ENCODE measurements around the gene KANK3. TPM values are rescaled to one million over a fixed set of nuclear protein-coding genes. Genes with fewer than 3 reads are reported as not detected.
"Not testable (repeated sequence)": the region's sequence is repeated elsewhere in the genome, so short reads cannot be mapped to it uniquely, and the experiment has no call there.

The KANK3 gene
- total RNA-seq, 2 donors from 2014 or later = 11.0 to 22.5 TPM

GRCh38 chr19:8324186-8325050, 18.6 kb downstream of the KANK3 start:
- intact Hi-C loops (cut with DNase I) = no loop called here
- no peak for DNase-seq (ENCODE audit: low spot score)

GRCh38 chr19:8323781-8324185, 19.3 kb downstream of the KANK3 start:
- intact Hi-C loops (cut with DNase I) = no loop called here
- no peak for DNase-seq (ENCODE audit: low spot score)

- intact Hi-C loops (cut with DNase I) = no loop called here
- DNase-seq (ENCODE audit: low spot score) = no peak
Observed at GRCh38 chr19:8322638-8322997, 20.4 kb downstream of the KANK3 start.

GRCh38 chr19:8321986-8322637, 20.9 kb downstream of the KANK3 start:
- no peak for DNase-seq (ENCODE audit: low spot score)
- intact Hi-C loops (cut with DNase I) = no loop called here

- peak; percentile 99 for DNase-seq (ENCODE audit: low spot score)
- intact Hi-C loops (cut with DNase I) = no loop called here
Observed at GRCh38 chr19:8321067-8321985, 21.7 kb downstream of the KANK3 start, which contains the start of the genes NDUFA7 and RPS28. Gene NDUFA7 (minus strand): TSS chr19:8321375. CDS start chr19:8321358, 17 bp downstream. Gene RPS28 (plus strand): TSS chr19:8321496. CDS start chr19:8321531, 35 bp downstream.

- intact Hi-C loops (cut with DNase I) = no loop called here
- no peak for DNase-seq (ENCODE audit: low spot score)
Observed at GRCh38 chr19:8320564-8321066, 22.4 kb downstream of the KANK3 start.

GRCh38 chr19:8319807-8320520, 23.1 kb downstream of the KANK3 start:
- no peak for DNase-seq (ENCODE audit: low spot score)
- intact Hi-C loops (cut with DNase I) = no loop called here

GRCh38 chr19:8318835-8319234, 24.2 kb downstream of the KANK3 start:
- intact Hi-C loops (cut with DNase I); DNase-seq (ENCODE audit: low spot score): not testable (repeated sequence)

GRCh38 chr19:8316351-8317125, 26.5 kb downstream of the KANK3 start:
- intact Hi-C loops (cut with DNase I) = no loop called here
- no peak for DNase-seq (ENCODE audit: low spot score)

GRCh38 chr19:8314981-8315640, 28.0 kb downstream of the KANK3 start:
- DNase-seq (ENCODE audit: low spot score); intact Hi-C loops (cut with DNase I): not testable (repeated sequence)

- intact Hi-C loops (cut with DNase I) = no loop called here
- peak; percentile 75 for DNase-seq (ENCODE audit: low spot score)
Observed at GRCh38 chr19:8311461-8312260, 31.4 kb downstream of the KANK3 start.

GRCh38 chr19:8310342-8311055, 32.6 kb downstream of the KANK3 start:
- DNase-seq (ENCODE audit: low spot score) = peak; percentile 46
- intact Hi-C loops (cut with DNase I) = no loop called here

- peak; percentile 52 for DNase-seq (ENCODE audit: low spot score)
- intact Hi-C loops (cut with DNase I) = no loop called here
Observed at GRCh38 chr19:8308891-8309291, 34.2 kb downstream of the KANK3 start.

GRCh38 chr19:8307965-8308866, 34.8 kb downstream of the KANK3 start, which contains the start of gene CD320:
Gene CD320 (minus strand): TSS chr19:8308358. CDS start chr19:8308290, 68 bp downstream.
- intact Hi-C loops (cut with DNase I) = no loop called here
- peak; percentile 97 for DNase-seq (ENCODE audit: low spot score)

- intact Hi-C loops (cut with DNase I) = no loop called here
- DNase-seq (ENCODE audit: low spot score) = peak; percentile 74
Observed at GRCh38 chr19:8307400-8307964, 35.6 kb downstream of the KANK3 start.

Data from posterior vena cava (tissue), 2 donors.